OCI-LY7 (cell line): ENCODE data around the gene SLC35F4. TPM values are rescaled to one million over a fixed set of nuclear protein-coding genes. Genes with fewer than 3 reads are reported as not detected.

ENCODE experiments used
- BruUV-seq: library from RNA; stranded (reverse); fragments of 400-500 nt; replicated peaks from 2 replicates; lab custom pipeline; 2021; lab: Mats Ljungman, UMichigan
- CTCF ChIA-PET: fragments of 300-600 bp; sonication (Branson Sonifier 250); formaldehyde crosslinking; loops from one replicate; lab custom pipeline; 2022; ENCODE audit warnings: antibody characterized with exemption; ENCODE audit not compliant: unreplicated experiment; lab: Charles Lee
- POLR2A ChIA-PET: fragments of 300-600 bp; sonication (Branson Sonifier 250); formaldehyde crosslinking; loops from one replicate; lab custom pipeline; 2022; ENCODE audit warnings: antibody characterized with exemption; lab: Charles Lee
- DNase-seq: peaks from one replicate; pipeline ENCODE4 v3.0.0-alpha.2; 2015; ENCODE audit warnings: low spot score
- H2AFZ ChIP-seq: fragments of 200-600 bp; sonication (generic), shearing (Covaris generic); 2 replicates; pipeline ENCODE4 v1.6.1; 2014; ENCODE audit warnings: mild to moderate bottlenecking, antibody characterized with exemption, low read length, moderate library complexity
- H3K27ac ChIP-seq: fragments of 200-600 bp; sonication (generic); 2 replicates; pipeline ENCODE4 v1.5.1; 2014; ENCODE audit warnings: mixed run types, low read depth, mild to moderate bottlenecking, moderate library complexity, low read length, inconsistent platforms; ENCODE audit not compliant: poor library complexity, severe bottlenecking
- H3K36me3 ChIP-seq: fragments of 200-600 bp; sonication (generic); 2 replicates; pipeline ENCODE4 v1.6.1; 2014; ENCODE audit warnings: mild to moderate bottlenecking, antibody characterized with exemption, low read length, moderate library complexity, mixed read lengths; ENCODE audit not compliant: insufficient read depth
- H3K4me1 ChIP-seq: fragments of 200-600 bp; sonication (generic); 2 replicates; pipeline ENCODE4 v1.5.1; 2014; ENCODE audit warnings: mild to moderate bottlenecking, low read length; ENCODE audit not compliant: insufficient read depth, poor library complexity, severe bottlenecking
- H3K4me2 ChIP-seq: fragments of 200-600 bp; sonication (generic); 2 replicates; pipeline ENCODE4 v1.6.1; 2014; ENCODE audit warnings: mild to moderate bottlenecking, low read length
- H3K4me3 ChIP-seq: fragments of 200-600 bp; sonication (generic); 2 replicates; pipeline ENCODE4 v1.5.1; 2014; ENCODE audit warnings: mild to moderate bottlenecking, low read depth, low read length; ENCODE audit not compliant: poor library complexity, severe bottlenecking
- H3K79me2 ChIP-seq: fragments of 200-600 bp; sonication (generic); 2 replicates; pipeline ENCODE4 v1.6.1; 2016; ENCODE audit warnings: low read depth, mild to moderate bottlenecking, low read length, moderate library complexity, mixed read lengths; ENCODE audit not compliant: insufficient read depth
- H3K9me2 ChIP-seq: fragments of 200-600 bp; sonication (generic); 2 replicates; pipeline ENCODE4 v1.6.1; 2016; ENCODE audit warnings: mild to moderate bottlenecking, low read length, mixed read lengths; ENCODE audit not compliant: insufficient read depth
- H3K9me3 ChIP-seq: fragments of 200-600 bp; sonication (generic); 2 replicates; pipeline ENCODE4 v1.6.1; 2014; ENCODE audit warnings: mild to moderate bottlenecking, mixed run types, low read length, mixed read lengths
- H4K20me1 ChIP-seq: fragments of 200-600 bp; sonication (generic); 2 replicates; pipeline ENCODE4 v1.6.1; 2014; ENCODE audit warnings: mild to moderate bottlenecking, antibody characterized with exemption, low read length, moderate library complexity, mixed read lengths; ENCODE audit not compliant: insufficient read depth
- CTCF ChIP-seq: fragments of 200-600 bp; sonication (generic); conservative IDR thresholded peaks from 2 replicates; pipeline ENCODE4 v1.5.1; 2014; ENCODE audit warnings: mild to moderate bottlenecking, antibody characterized with exemption, low read length, moderate library complexity, mixed read lengths
- EZH2phosphoT487 ChIP-seq: fragments of 200-600 bp; sonication (generic); IDR thresholded peaks from 2 replicates; pipeline ENCODE4 v1.6.1; 2018; ENCODE audit warnings: low read depth, borderline replicate concordance, mild to moderate bottlenecking, mixed run types, antibody characterized with exemption, low read length, moderate library complexity, mixed read lengths
- intact Hi-C: fragments of 100-400 bp; cut with micrococcal nuclease; formaldehyde crosslinking; loops from one replicate; pipeline ENCODE4 v1.10.0; 2022; ENCODE audit not compliant: unreplicated experiment
- total RNA-seq, 2 experiments: library from RNA; depleted of rRNA in 1 of 2; stranded (reverse); fragments of >200 nt in 1 of 2; shearing (Covaris generic) in 1 of 2; gene quantifications; 2 replicates each; pipeline ENCODE4 v1.2.3, GENCODE V29; 2014 to 2022

The SLC35F4 gene
- total RNA-seq, 2 experiments from 2014 or later, result not detected

GRCh38 chr14:57875985-57876384, 10.1 kb upstream of the SLC35F4 start:
- TF ChIP-seq CTCF, result no peak
- no peak for TF ChIP-seq EZH2phosphoT487
- DNase-seq, result no peak
- Histone ChIP-seq H3K9me3 (no peaks in the 10 kb centered on the region), H3K4me3 (no peak overlapping the region), H2AFZ (no peak overlapping the region), H3K27ac (no peak overlapping the region), H3K9me2 (no peaks in the 10 kb centered on the region), H3K36me3 (no peaks in the 10 kb centered on the region), H3K4me2 (no peak overlapping the region), H3K4me1 (no peaks in the 10 kb centered on the region), H3K79me2 (no peaks in the 10 kb centered on the region), H4K20me1 (no peaks in the 10 kb centered on the region)
- BruUV-seq, result no TSS peak
- CTCF ChIA-PET, result no interaction called here
- intact Hi-C loops, result no loop called here
- POLR2A ChIA-PET, result no interaction called here

GRCh38 chr14:57875296-57875695, 9.4 kb upstream of the SLC35F4 start:
- H3K4me1 ChIP-seq, result no peaks in the 10 kb centered on the region
- no peaks in the 10 kb centered on the region for H4K20me1 ChIP-seq
- BruUV-seq, result no TSS peak
- no peaks in the 10 kb centered on the region for H3K36me3 ChIP-seq
- no peak for DNase-seq
- no peak overlapping the region for H3K27ac ChIP-seq
- no peaks in the 10 kb centered on the region for H3K9me2 ChIP-seq
- no peaks in the 10 kb centered on the region for H3K9me3 ChIP-seq
- no peak overlapping the region for H3K4me2 ChIP-seq
- no peaks in the 10 kb centered on the region for H3K79me2 ChIP-seq
- TF ChIP-seq CTCF, result no peak
- TF ChIP-seq EZH2phosphoT487, result no peak
- POLR2A ChIA-PET, result no interaction called here
- no peak overlapping the region for H3K4me3 ChIP-seq
- CTCF ChIA-PET, result no interaction called here
- H2AFZ ChIP-seq, result no peak overlapping the region
- intact Hi-C loops, result no loop called here

GRCh38 chr14:57871459-57872080, 5.7 kb upstream of the SLC35F4 start:
- intact Hi-C loops, result no loop called here
- DNase-seq, result peak; percentile 38
- POLR2A ChIA-PET, result interaction anchor here (0.9 kb wide), 1 partner anchor 14 kb away, joined by 3 read pairs; no protein-coding TSS in a partner anchor
- H3K36me3 ChIP-seq, result no peaks in the 10 kb centered on the region
- no TSS peak for BruUV-seq
- H3K4me3 ChIP-seq, result no peak overlapping the region
- H4K20me1 ChIP-seq, result no peaks in the 10 kb centered on the region
- no peaks in the 10 kb centered on the region for H3K9me2 ChIP-seq
- H3K9me3 ChIP-seq, result no peaks in the 10 kb centered on the region
- H2AFZ ChIP-seq, result no peak overlapping the region
- no peak overlapping the region for H3K27ac ChIP-seq
- no peaks in the 10 kb centered on the region for H3K79me2 ChIP-seq
- no peaks in the 10 kb centered on the region for H3K4me1 ChIP-seq
- no peak overlapping the region for H3K4me2 ChIP-seq
- CTCF ChIA-PET, result no interaction called here
- peak; percentile 78 for TF ChIP-seq CTCF
- TF ChIP-seq EZH2phosphoT487, result no peak
